SK-N-SH (cell line): ENCODE measurements around the gene CLCN5. TPM values are rescaled to one million over a fixed set of nuclear protein-coding genes. Genes with fewer than 3 reads are reported as not detected.

Experiments
- CTCF ChIA-PET: fragments of 300-600, 350-600 bp; formaldehyde crosslinking; extraction: SDS; loops from one replicate; lab custom pipeline; 2021; lab: Yijun Ruan, JAX
- POLR2A ChIA-PET: fragments of 350-600 bp; sonication (Branson Sonifier 250); formaldehyde crosslinking; extraction: SDS; loops from one replicate; lab custom pipeline; 2020; ENCODE audit warnings: antibody characterized with exemption, inconsistent platforms; lab: Yijun Ruan, JAX
- DNase-seq: peaks from one replicate; pipeline ENCODE4 v3.0.0; 2012
- H2AFZ ChIP-seq: fragments of 200-600 bp; sonication (generic); 2 replicates; pipeline ENCODE4 v1.8.1; 2016; ENCODE audit warnings: antibody characterized with exemption, mild to moderate bottlenecking, low read depth
- H3F3A ChIP-seq: fragments of 200-600 bp; sonication (generic); replicated peaks from 2 replicates; pipeline ENCODE3; 2016; ENCODE audit warnings: antibody characterized with exemption, mild to moderate bottlenecking; ENCODE audit not compliant: insufficient read depth
- H3K27ac ChIP-seq, 2 experiments: fragments of 200-500 bp in 1 of 2; fragments of 200-600 bp in 1 of 2; sonication (Bioruptor generic) in 1 of 2; sonication (generic), shearing (Covaris generic) in 1 of 2; 2 replicates each; pipeline versions ENCODE4 v1.5.1 to v1.6.1; 2014 to 2016; ENCODE audit warnings: low read depth in 2 of 2, inconsistent platforms in 1 of 2, low read length in 1 of 2, mild to moderate bottlenecking in 1 of 2, mixed read lengths in 1 of 2
- H3K27me3 ChIP-seq: fragments of 200-600 bp; sonication (generic), shearing (Covaris generic); 2 replicates; pipeline ENCODE4 v1.6.1; 2016; ENCODE audit warnings: mixed run types; ENCODE audit not compliant: insufficient read depth
- H3K36me3 ChIP-seq, 2 experiments: fragments of 200-500 bp in 1 of 2; fragments of 200-600 bp in 1 of 2; sonication (Bioruptor generic) in 1 of 2; sonication (generic) in 1 of 2; replicated peaks in 1 of 2; 2 replicates each; pipeline versions ENCODE3 to v1.5.1; 2014 to 2016; ENCODE audit warnings: low read length in 1 of 2, mild to moderate bottlenecking in 1 of 2; ENCODE audit not compliant: insufficient read depth in 2 of 2, control insufficient read depth in 1 of 2
- H3K4me1 ChIP-seq, 2 experiments: fragments of 200-500 bp in 1 of 2; fragments of 200-600 bp in 1 of 2; sonication (Bioruptor generic) in 1 of 2; sonication (generic), shearing (Covaris generic) in 1 of 2; 2 replicates each; pipeline versions ENCODE4 v1.5.1 to v1.6.1; 2014 to 2016; ENCODE audit warnings: low read depth in 1 of 2, low read length in 1 of 2, mixed run types in 1 of 2; ENCODE audit not compliant: insufficient read depth in 2 of 2, control insufficient read depth in 1 of 2
- H3K4me2 ChIP-seq: fragments of 200-600 bp; sonication (generic), shearing (Covaris generic); 2 replicates; pipeline ENCODE4 v1.6.1; 2017; ENCODE audit warnings: mixed run types
- H3K4me3 ChIP-seq, 2 experiments: fragments of 200-500 bp in 1 of 2; fragments of 200-600 bp in 1 of 2; sonication (Bioruptor generic) in 1 of 2; sonication (generic), shearing (Covaris generic) in 1 of 2; 2 replicates each; pipeline versions ENCODE4 v1.5.1 to v1.8.1; 2014 to 2016; ENCODE audit warnings: low read depth in 2 of 2, inconsistent platforms in 1 of 2, low read length in 1 of 2, mild to moderate bottlenecking in 1 of 2, mixed read lengths in 1 of 2, moderate library complexity in 1 of 2
- H3K79me2 ChIP-seq: fragments of 200-600 bp; sonication (generic); 2 replicates; pipeline ENCODE4 v1.8.1; 2017; ENCODE audit warnings: mild to moderate bottlenecking; ENCODE audit not compliant: insufficient read depth
- H3K9ac ChIP-seq: fragments of 200-600 bp; sonication (generic); 2 replicates; pipeline ENCODE4 v1.6.1; 2017; ENCODE audit warnings: mixed run types
- H3K9me2 ChIP-seq: fragments of 200-600 bp; sonication (generic); 2 replicates; pipeline ENCODE4 v1.6.1; 2017; ENCODE audit warnings: mixed run types
- H3K9me3 ChIP-seq: fragments of 200-600 bp; sonication (generic); 2 replicates; pipeline ENCODE4 v1.6.1; 2017; ENCODE audit warnings: mixed run types, mild to moderate bottlenecking, moderate library complexity
- H4K20me1 ChIP-seq: fragments of 200-600 bp; sonication (generic); 2 replicates; pipeline ENCODE4 v1.6.1; 2017; ENCODE audit warnings: mild to moderate bottlenecking, mixed run types; ENCODE audit not compliant: insufficient read depth
- CHD2 ChIP-seq: fragments of 150-350 bp; IDR thresholded peaks from 2 replicates; pipeline ENCODE4 v1.6.1; 2018; ENCODE audit warnings: low read length; ENCODE audit not compliant: partially characterized antibody
- EP300 ChIP-seq, 2 experiments: IDR thresholded peaks; 2 replicates each; pipeline versions ENCODE4 v1.4.0 to v1.6.1; 2012; ENCODE audit warnings: borderline replicate concordance in 1 of 2, low read depth in 1 of 2, low read length in 1 of 2
- FOSL2 ChIP-seq: IDR thresholded peaks from 2 replicates; pipeline ENCODE4 v1.4.0; 2012; ENCODE audit warnings: low read depth, mild to moderate bottlenecking, moderate library complexity, borderline replicate concordance
- GABPA ChIP-seq: IDR thresholded peaks from 2 replicates; pipeline ENCODE4 v1.4.0; 2012; ENCODE audit warnings: low read depth, mild to moderate bottlenecking
- JUND ChIP-seq: IDR thresholded peaks from 2 replicates; pipeline ENCODE4 v1.4.0; 2012
- REST ChIP-seq: IDR thresholded peaks from 2 replicates; pipeline ENCODE4 v1.6.1; 2012; ENCODE audit warnings: mild to moderate bottlenecking, low read depth, low read length, moderate library complexity
- SMC3 ChIP-seq: IDR thresholded peaks from 2 replicates; pipeline ENCODE4 v1.6.1; 2012; ENCODE audit warnings: low read depth, low read length, improper control_type of control experiment
- YY1 ChIP-seq: IDR thresholded peaks from 2 replicates; pipeline ENCODE4 v1.4.0; 2012; ENCODE audit warnings: low read depth, mild to moderate bottlenecking
- WGBS: methylation state at CpG from one replicate; pipeline ENCODE4 v1.1.6; 2017; ENCODE audit warnings: low lambda C conversion rate; 5-methylcytosine and 5-hydroxymethylcytosine counted together
- polyA plus RNA-seq, 3 experiments: library from polyadenylated mRNA; depleted of rRNA; stranded (reverse); fragments of >200 nt; gene quantifications; 2 replicates each; pipeline ENCODE4 v1.2.3, GENCODE V29; 2012
- small RNA-seq, 7 experiments: library from RNA; depleted of rRNA; stranded (forward); fragments of <200 nt; gene quantifications; one replicate each; pipeline ENCODE3, GENCODE V24; 2012

The CLCN5 gene
- polyA plus RNA-seq, 1 of the 3 experiments (the other 2 are of a cell fraction) = 1.7 TPM

- WGBS = 36% methylated on average over 7 of the region's 7 CpGs
- TF ChIP-seq REST (no peak), GABPA (no peak), EP300 (IDR thresholded peaks at IDR 0.05; ENCODE audit: borderline replicate concordance in 1 of 2, low read depth in 1 of 2, low read length in 1 of 2) (no peak), JUND (no peak), FOSL2 (no peak), SMC3 (no peak), CHD2 (no peak), YY1 (no peak)
- TF ChIP-seq, all 33 proteins: peak for 0
- no peaks in the 10 kb centered on the region for H3K9me2 ChIP-seq
- no peak for DNase-seq
- no peak overlapping the region for H3K9ac ChIP-seq
- no peaks in the 10 kb centered on the region for H3K27me3 ChIP-seq
- POLR2A ChIA-PET = no interaction called here
- no peaks in the 10 kb centered on the region for H3K79me2 ChIP-seq
- no peaks in the 10 kb centered on the region for H3K4me1 ChIP-seq
- H3F3A ChIP-seq = no peaks in the 10 kb centered on the region
- no peak overlapping the region for H3K4me3 ChIP-seq
- no peaks in the 10 kb centered on the region for H3K36me3 ChIP-seq
- no peak overlapping the region for H3K27ac ChIP-seq
- no peak overlapping the region for H2AFZ ChIP-seq
- no peaks in the 10 kb centered on the region for H3K9me3 ChIP-seq
- H4K20me1 ChIP-seq = no peaks in the 10 kb centered on the region
- H3K4me2 ChIP-seq = no peak overlapping the region
- CTCF ChIA-PET = no interaction called here
Observed at GRCh38 chrX:50147972-50148371, 225.6 kb downstream of the CLCN5 start.

Small RNAs within 50 kb of the gene (small RNA-seq; reads per million reads assigned to genes)
- 2.1 to 281 (median 111) reads per million in 7 experiments for gene MIR188
- 13.3 to 683 (median 566) reads per million in 7 experiments for gene MIR362
- 7.1 to 179 (median 141) reads per million in 7 experiments for gene MIR500A
- 0 to 2.4 (median 0) reads per million in 7 experiments for gene MIR500B
- gene MIR501 = 0.29 to 138 (median 64.4) reads per million in 7 experiments
- 13.9 to 588 (median 220) reads per million in 7 experiments for gene MIR502
- gene MIR532 = 88.0 to 3,128 (median 2,310) reads per million in 7 experiments
- gene MIR660 = 44.6 to 4,355 (median 2,177) reads per million in 7 experiments
- 0 reads per million in 7 experiments for gene RNU6-421P

Other genes with a start within 250 kb of the CLCN5 start
- 0.50 and 0.54 TPM in 2 replicates for gene PAGE1, start 226.6 kb upstream of the CLCN5 start, polyA plus RNA-seq (2012; rRNA removed)
- not detected in 2 replicates for gene PAGE4, start 93.3 kb upstream of the CLCN5 start, polyA plus RNA-seq (2012; rRNA removed)
- gene USP27X, start 43.1 kb upstream of the CLCN5 start, polyA plus RNA-seq (2012; rRNA removed) = 1.9 and 2.9 TPM in 2 replicates